ENCODE data around the gene KIF26A. TPM values are rescaled to one million over a fixed set of nuclear protein-coding genes. Genes with fewer than 3 reads are reported as not detected.

KIF26A gene
- total and polyA plus RNA-seq, 2 experiments from 2014 or later, result 5.6 to 103 TPM

DNA sequence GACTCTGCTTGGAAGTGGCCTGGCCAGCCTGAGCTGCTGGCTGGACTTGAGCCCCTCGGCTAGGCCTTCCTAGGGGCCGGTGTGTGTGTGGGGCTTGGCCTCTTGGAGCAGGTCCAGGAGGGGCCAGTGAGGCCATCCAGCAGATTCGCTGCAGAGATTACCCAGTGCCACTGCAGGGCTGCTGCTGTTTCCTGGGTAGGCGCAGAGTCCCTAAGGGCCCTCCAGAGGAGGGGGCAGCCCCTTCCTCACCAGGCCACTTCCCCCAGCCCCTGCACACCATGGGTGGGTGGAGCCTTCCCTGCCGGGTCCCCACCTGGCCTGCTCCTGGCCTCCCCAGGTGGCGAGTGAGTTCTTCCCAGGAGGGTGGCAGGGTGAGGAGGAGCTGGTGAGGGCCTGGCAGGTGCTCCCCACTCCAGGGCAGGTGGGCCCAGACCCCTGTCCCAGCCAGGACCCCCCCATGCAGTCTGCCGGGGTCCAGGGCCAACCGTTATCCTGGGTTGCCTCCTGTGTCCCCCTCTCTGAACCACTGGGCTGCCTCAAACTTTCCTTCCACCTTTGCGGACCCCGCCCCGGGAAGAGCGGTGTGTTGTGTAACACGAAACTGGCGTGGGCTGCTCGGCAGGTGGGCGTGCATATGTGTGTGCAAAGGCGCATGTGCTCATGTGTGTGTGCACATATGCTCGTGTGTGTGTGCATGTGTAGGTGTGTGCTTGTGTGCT, 27.7 kb upstream of the KIF26A start:
- no peak overlapping the region for H2AFZ ChIP-seq
- H3K27ac ChIP-seq (ENCODE audit: low read depth), result no peak overlapping the region
- H3K27me3 Mint-ChIP-seq (ENCODE audit: insufficient read depth, low read depth, poor library complexity), result peaks cover 12% of the 10 kb centered on the region
- no peaks in the 10 kb centered on the region for H3K9me3 Mint-ChIP-seq
- TF ChIP-seq, protein P1, sequence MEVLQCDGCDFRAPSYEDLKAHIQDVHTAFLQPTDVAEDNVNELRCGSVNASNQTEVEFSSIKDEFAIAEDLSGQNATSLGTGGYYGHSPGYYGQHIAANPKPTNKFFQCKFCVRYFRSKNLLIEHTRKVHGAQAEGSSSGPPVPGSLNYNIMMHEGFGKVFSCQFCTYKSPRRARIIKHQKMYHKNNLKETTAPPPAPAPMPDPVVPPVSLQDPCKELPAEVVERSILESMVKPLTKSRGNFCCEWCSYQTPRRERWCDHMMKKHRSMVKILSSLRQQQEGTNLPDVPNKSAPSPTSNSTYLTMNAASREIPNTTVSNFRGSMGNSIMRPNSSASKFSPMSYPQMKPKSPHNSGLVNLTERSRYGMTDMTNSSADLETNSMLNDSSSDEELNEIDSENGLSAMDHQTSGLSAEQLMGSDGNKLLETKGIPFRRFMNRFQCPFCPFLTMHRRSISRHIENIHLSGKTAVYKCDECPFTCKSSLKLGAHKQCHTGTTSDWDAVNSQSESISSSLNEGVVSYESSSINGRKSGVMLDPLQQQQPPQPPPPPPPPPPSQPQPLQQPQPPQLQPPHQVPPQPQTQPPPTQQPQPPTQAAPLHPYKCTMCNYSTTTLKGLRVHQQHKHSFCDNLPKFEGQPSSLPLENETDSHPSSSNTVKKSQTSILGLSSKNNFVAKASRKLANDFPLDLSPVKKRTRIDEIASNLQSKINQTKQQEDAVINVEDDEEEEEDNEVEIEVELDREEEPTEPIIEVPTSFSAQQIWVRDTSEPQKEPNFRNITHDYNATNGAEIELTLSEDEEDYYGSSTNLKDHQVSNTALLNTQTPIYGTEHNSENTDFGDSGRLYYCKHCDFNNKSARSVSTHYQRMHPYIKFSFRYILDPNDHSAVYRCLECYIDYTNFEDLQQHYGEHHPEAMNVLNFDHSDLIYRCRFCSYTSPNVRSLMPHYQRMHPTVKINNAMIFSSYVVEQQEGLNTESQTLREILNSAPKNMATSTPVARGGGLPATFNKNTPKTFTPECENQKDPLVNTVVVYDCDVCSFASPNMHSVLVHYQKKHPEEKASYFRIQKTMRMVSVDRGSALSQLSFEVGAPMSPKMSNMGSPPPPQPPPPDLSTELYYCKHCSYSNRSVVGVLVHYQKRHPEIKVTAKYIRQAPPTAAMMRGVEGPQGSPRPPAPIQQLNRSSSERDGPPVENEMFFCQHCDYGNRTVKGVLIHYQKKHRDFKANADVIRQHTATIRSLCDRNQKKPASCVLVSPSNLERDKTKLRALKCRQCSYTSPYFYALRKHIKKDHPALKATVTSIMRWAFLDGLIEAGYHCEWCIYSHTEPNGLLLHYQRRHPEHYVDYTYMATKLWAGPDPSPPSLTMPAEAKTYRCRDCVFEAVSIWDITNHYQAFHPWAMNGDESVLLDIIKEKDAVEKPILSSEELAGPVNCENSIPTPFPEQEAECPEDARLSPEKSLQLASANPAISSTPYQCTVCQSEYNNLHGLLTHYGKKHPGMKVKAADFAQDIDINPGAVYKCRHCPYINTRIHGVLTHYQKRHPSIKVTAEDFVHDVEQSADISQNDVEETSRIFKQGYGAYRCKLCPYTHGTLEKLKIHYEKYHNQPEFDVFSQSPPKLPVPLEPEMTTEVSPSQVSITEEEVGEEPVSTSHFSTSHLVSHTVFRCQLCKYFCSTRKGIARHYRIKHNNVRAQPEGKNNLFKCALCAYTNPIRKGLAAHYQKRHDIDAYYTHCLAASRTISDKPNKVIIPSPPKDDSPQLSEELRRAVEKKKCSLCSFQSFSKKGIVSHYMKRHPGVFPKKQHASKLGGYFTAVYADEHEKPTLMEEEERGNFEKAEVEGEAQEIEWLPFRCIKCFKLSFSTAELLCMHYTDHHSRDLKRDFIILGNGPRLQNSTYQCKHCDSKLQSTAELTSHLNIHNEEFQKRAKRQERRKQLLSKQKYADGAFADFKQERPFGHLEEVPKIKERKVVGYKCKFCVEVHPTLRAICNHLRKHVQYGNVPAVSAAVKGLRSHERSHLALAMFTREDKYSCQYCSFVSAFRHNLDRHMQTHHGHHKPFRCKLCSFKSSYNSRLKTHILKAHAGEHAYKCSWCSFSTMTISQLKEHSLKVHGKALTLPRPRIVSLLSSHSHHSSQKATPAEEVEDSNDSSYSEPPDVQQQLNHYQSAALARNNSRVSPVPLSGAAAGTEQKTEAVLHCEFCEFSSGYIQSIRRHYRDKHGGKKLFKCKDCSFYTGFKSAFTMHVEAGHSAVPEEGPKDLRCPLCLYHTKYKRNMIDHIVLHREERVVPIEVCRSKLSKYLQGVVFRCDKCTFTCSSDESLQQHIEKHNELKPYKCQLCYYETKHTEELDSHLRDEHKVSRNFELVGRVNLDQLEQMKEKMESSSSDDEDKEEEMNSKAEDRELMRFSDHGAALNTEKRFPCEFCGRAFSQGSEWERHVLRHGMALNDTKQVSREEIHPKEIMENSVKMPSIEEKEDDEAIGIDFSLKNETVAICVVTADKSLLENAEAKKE (CRISPR knock-in tag; IDR thresholded peaks at IDR 0.05), result no peak
- TF ChIP-seq, protein P2, sequence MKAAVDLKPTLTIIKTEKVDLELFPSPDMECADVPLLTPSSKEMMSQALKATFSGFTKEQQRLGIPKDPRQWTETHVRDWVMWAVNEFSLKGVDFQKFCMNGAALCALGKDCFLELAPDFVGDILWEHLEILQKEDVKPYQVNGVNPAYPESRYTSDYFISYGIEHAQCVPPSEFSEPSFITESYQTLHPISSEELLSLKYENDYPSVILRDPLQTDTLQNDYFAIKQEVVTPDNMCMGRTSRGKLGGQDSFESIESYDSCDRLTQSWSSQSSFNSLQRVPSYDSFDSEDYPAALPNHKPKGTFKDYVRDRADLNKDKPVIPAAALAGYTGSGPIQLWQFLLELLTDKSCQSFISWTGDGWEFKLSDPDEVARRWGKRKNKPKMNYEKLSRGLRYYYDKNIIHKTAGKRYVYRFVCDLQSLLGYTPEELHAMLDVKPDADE (IDR thresholded peaks at IDR 0.05), result no peak
- TF ChIP-seq, protein P3, sequence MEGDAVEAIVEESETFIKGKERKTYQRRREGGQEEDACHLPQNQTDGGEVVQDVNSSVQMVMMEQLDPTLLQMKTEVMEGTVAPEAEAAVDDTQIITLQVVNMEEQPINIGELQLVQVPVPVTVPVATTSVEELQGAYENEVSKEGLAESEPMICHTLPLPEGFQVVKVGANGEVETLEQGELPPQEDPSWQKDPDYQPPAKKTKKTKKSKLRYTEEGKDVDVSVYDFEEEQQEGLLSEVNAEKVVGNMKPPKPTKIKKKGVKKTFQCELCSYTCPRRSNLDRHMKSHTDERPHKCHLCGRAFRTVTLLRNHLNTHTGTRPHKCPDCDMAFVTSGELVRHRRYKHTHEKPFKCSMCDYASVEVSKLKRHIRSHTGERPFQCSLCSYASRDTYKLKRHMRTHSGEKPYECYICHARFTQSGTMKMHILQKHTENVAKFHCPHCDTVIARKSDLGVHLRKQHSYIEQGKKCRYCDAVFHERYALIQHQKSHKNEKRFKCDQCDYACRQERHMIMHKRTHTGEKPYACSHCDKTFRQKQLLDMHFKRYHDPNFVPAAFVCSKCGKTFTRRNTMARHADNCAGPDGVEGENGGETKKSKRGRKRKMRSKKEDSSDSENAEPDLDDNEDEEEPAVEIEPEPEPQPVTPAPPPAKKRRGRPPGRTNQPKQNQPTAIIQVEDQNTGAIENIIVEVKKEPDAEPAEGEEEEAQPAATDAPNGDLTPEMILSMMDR (conservative IDR thresholded peaks at IDR 0.05; ENCODE audit: low read depth in 2 of 2), result no peak
- no peaks in the 10 kb centered on the region for H3K4me1 ChIP-seq (ENCODE audit: insufficient read depth)
- ATAC-seq, result no peak
- no peak overlapping the region for H3K4me3 Mint-ChIP-seq
- no peaks in the 10 kb centered on the region for H3K9me2 ChIP-seq (ENCODE audit: insufficient read depth)
- peaks cover 4% of the 10 kb centered on the region; the same call in 2 of the 3 replicates for H3K4me1 Mint-ChIP-seq
- H3K27me3 ChIP-seq (ENCODE audit: insufficient read depth), result no peaks in the 10 kb centered on the region
- no peaks in the 10 kb centered on the region for H3K36me3 Mint-ChIP-seq (ENCODE audit: low read depth)
- H3K36me3 ChIP-seq (ENCODE audit: insufficient read depth), result no peaks in the 10 kb centered on the region
- no peak overlapping the region for H3K27ac Mint-ChIP-seq
- H3K79me2 ChIP-seq (replicated peaks; ENCODE audit: insufficient read depth), result no peaks in the 10 kb centered on the region
- DNase-seq (ENCODE audit: low spot score), result no peak
- H3F3A ChIP-seq (replicated peaks; ENCODE audit: low read depth), result no peaks in the 10 kb centered on the region
- H4K20me1 ChIP-seq (replicated peaks; ENCODE audit: insufficient read depth), result no peaks in the 10 kb centered on the region
- no peak overlapping the region for H3K4me2 ChIP-seq
- H3K4me3 ChIP-seq, result no peak overlapping the region
